ENCODE results near the gene GDAP1L1. TPM values are rescaled to one million over a fixed set of nuclear protein-coding genes. Genes with fewer than 3 reads are reported as not detected.

The GDAP1L1 gene
- total and polyA plus RNA-seq, 2 donors (not counting 3 experiments of a cell fraction or from before 2014, with no cell fraction given) = not detected

GRCh38 chr20:44212792-44213191 is 34.3 kb upstream of the GDAP1L1 start:
- dilution Hi-C loops (cut with MboI; ENCODE audit: extremely low pct_ligation_motif_present, low sequenced_read_pairs) = no loop called here
- H3K9me1 ChIP-seq (replicated peaks; ENCODE audit: control insufficient read depth, extremely low read depth, insufficient read depth, low read length) = no peaks in the 10 kb centered on the region
- peaks cover 0 to 1% of the 10 kb centered on the region in 2 experiments for H3K36me3 ChIP-seq (ENCODE audit: control insufficient read depth in 2 of 2, extremely low read depth in 1 of 2, insufficient read depth in 2 of 2, low read length in 2 of 2)
- H3K4me2 ChIP-seq (ENCODE audit: insufficient read depth, low read length) = no peak overlapping the region
- H3K79me2 ChIP-seq (ENCODE audit: control insufficient read depth, insufficient read depth, low read length) = peaks cover 25% of the 10 kb centered on the region
- FAIRE-seq (no peak), DNase-seq (ENCODE audit: low read depth, low spot score) (no peak)
- no peaks in the 10 kb centered on the region for H3K9me3 ChIP-seq (replicated peaks; ENCODE audit: control insufficient read depth, insufficient read depth, low read length)
- ChIA-PET POLR2A (interaction anchor here (0.6 to 0.7 kb wide), 2 partner anchors 98 to 329 kb away, joined by 3 read pairs; no protein-coding TSS in a partner anchor), CTCF (interaction anchor here (1.6 to 9.7 kb wide), 2 partner anchors 23 to 99 kb away, joined by 5 to 199 read pairs; partner anchors contain the start of gene FITM2)
- H2AFZ ChIP-seq (ENCODE audit: low read depth, low read length) = no peak overlapping the region
- H3K4me3 ChIP-seq (replicated peaks in 1 of 3; ENCODE audit: insufficient read depth in 1 of 3, low read depth in 1 of 3, low read length in 3 of 3) = no peak overlapping the region
- intact Hi-C loops (cut with micrococcal nuclease) = loop anchor here (10.0 kb wide), 1 partner anchor 258 kb away; no protein-coding TSS in a partner anchor
- H3K9ac ChIP-seq (replicated peaks; ENCODE audit: extremely low read depth, insufficient read depth, low read length) = no peak overlapping the region
- TF ChIP-seq MAX (IDR thresholded peaks at IDR 0.05; ENCODE audit: insufficient read depth, insufficient read length) = no peak
- TF ChIP-seq FOS (IDR thresholded peaks at IDR 0.05; ENCODE audit: borderline replicate concordance, insufficient read depth, low read length) = no peak
- TF ChIP-seq POLR2A (IDR thresholded peaks at IDR 0.05; ENCODE audit: low read depth, low read length) = no peak
- TF ChIP-seq JUN (IDR thresholded peaks at IDR 0.05; ENCODE audit: borderline replicate concordance, insufficient read depth, insufficient read length, low read depth) = no peak
- TF ChIP-seq GATA2 (IDR thresholded peaks at IDR 0.05; ENCODE audit: insufficient read depth, insufficient read length, low read depth, low read length) = no peak
- TF ChIP-seq EZH2 (IDR thresholded peaks at IDR 0.05; ENCODE audit: borderline replicate concordance, low read depth, low read length, severe bottlenecking) = no peak
- H3K4me1 ChIP-seq (ENCODE audit: control insufficient read depth, extremely low read depth, insufficient read depth, low read length) = peaks cover 22% of the 10 kb centered on the region
- no TSS peak for BruUV-seq (replicated peaks)
- H3K27me3 ChIP-seq (ENCODE audit: control insufficient read depth in 2 of 2, insufficient read depth in 2 of 2, low read length in 2 of 2) = no peaks in the 10 kb centered on the region
- H4K20me1 ChIP-seq (replicated peaks; ENCODE audit: control insufficient read depth, extremely low read depth, insufficient read depth, low read length) = peaks cover 4% of the 10 kb centered on the region
- no peak overlapping the region for H3K27ac ChIP-seq (ENCODE audit: insufficient read depth, low read depth, low read length)

- Histone ChIP-seq H3K9me3 (replicated peaks; ENCODE audit: control insufficient read depth, insufficient read depth, low read length) (no peaks in the 10 kb centered on the region), H3K4me1 (ENCODE audit: control insufficient read depth, extremely low read depth, insufficient read depth, low read length) (peaks cover 9% of the 10 kb centered on the region), H2AFZ (ENCODE audit: low read depth, low read length) (no peak overlapping the region), H3K79me2 (ENCODE audit: control insufficient read depth, insufficient read depth, low read length) (peaks cover 2% of the 10 kb centered on the region), H4K20me1 (replicated peaks; ENCODE audit: control insufficient read depth, extremely low read depth, insufficient read depth, low read length) (no peaks in the 10 kb centered on the region), H3K27me3 (ENCODE audit: control insufficient read depth in 2 of 2, insufficient read depth in 2 of 2, low read length in 2 of 2) (no peaks in the 10 kb centered on the region), H3K4me3 (replicated peaks in 1 of 3; ENCODE audit: insufficient read depth in 1 of 3, low read depth in 1 of 3, low read length in 3 of 3) (no peak overlapping the region), H3K9ac (replicated peaks; ENCODE audit: extremely low read depth, insufficient read depth, low read length) (no peak overlapping the region), H3K9me1 (replicated peaks; ENCODE audit: control insufficient read depth, extremely low read depth, insufficient read depth, low read length) (no peaks in the 10 kb centered on the region), H3K36me3 (ENCODE audit: control insufficient read depth in 2 of 2, extremely low read depth in 1 of 2, insufficient read depth in 2 of 2, low read length in 2 of 2) (peaks cover 0 to 1% of the 10 kb centered on the region in 2 experiments), H3K27ac (ENCODE audit: insufficient read depth, low read depth, low read length) (no peak overlapping the region), H3K4me2 (ENCODE audit: insufficient read depth, low read length) (no peak overlapping the region)
- no TSS peak for BruUV-seq (replicated peaks)
- CTCF ChIA-PET = interaction anchor here (1.2 to 9.7 kb wide), 4 partner anchors 97 to 468 kb away, joined by 3 to 199 read pairs (median 30); partner anchors contain the start of gene FITM2
- peak; percentile 70 to 81 for TF ChIP-seq CTCF (IDR thresholded peaks at IDR 0.05; ENCODE audit: extremely low read depth in 1 of 2, insufficient read depth in 1 of 2, low read depth in 1 of 2, low read length in 2 of 2)
- TF ChIP-seq EZH2 (IDR thresholded peaks at IDR 0.05; ENCODE audit: borderline replicate concordance, low read depth, low read length, severe bottlenecking) = no peak
- DNase-seq (ENCODE audit: low read depth, low spot score) (peak; percentile 54), FAIRE-seq (peak; percentile 70)
- intact Hi-C loops (cut with micrococcal nuclease) (loop anchor here (1.0 to 10.0 kb wide), 4 partner anchors 96 to 260 kb away; partner anchors contain the start of gene FITM2), dilution Hi-C loops (cut with MboI; ENCODE audit: extremely low pct_ligation_motif_present, low sequenced_read_pairs) (no loop called here)
- POLR2A ChIA-PET = no interaction called here
These were observed 32.0 kb upstream of the GDAP1L1 start for GRCh38 chr20:44215125-44215524.
